Kidney (tissue), 14 donors: ENCODE results near the gene IGF1R. TPM values are rescaled to one million over a fixed set of nuclear protein-coding genes. Genes with fewer than 3 reads are reported as not detected.
A peak's percentile ranks its signal among the peaks of the same experiment; 100 is the strongest.

Source experiments
- DNase-seq, 5 donors: peaks; one replicate each; pipeline ENCODE4 v3.0.0-alpha.2; 2013 to 2020
- FAIRE-seq: peaks from 2 replicates; lab custom pipeline; 2012; peaks lifted over from hg19 to GRCh38; lab: Jason Lieb, UNC
- H3K27ac ChIP-seq, 2 donors: one replicate each; pipeline ENCODE4 v1.7.0; 2013; ENCODE audit warnings: low read depth in 2 of 2, low read length in 2 of 2, inconsistent platforms in 1 of 2
- H3K27me3 ChIP-seq: one replicate; pipeline ENCODE4 v1.7.1; 2013; ENCODE audit warnings: low read length, inconsistent platforms; ENCODE audit not compliant: control insufficient read depth, insufficient read depth
- H3K36me3 ChIP-seq, 3 donors: one replicate each; pipeline versions ENCODE4 v1.7.0 to v1.7.1; 2013; ENCODE audit warnings: low read length in 3 of 3, control low read depth in 1 of 3, inconsistent platforms in 1 of 3; ENCODE audit not compliant: insufficient read depth in 3 of 3, control insufficient read depth in 2 of 3
- H3K4me1 ChIP-seq, 3 donors: one replicate each; pipeline versions ENCODE4 v1.7.0 to v1.7.1; 2013; ENCODE audit warnings: low read length in 3 of 3, inconsistent platforms in 1 of 3, low read depth in 1 of 3; ENCODE audit not compliant: control insufficient read depth in 2 of 3, insufficient read depth in 2 of 3
- H3K4me3 ChIP-seq, 3 donors: one replicate each; pipeline versions ENCODE4 v1.7.0 to v1.8.1; 2013; ENCODE audit warnings: low read length in 3 of 3, control low read depth in 1 of 3, inconsistent platforms in 1 of 3
- H3K9ac ChIP-seq, 3 donors: one replicate each; pipeline versions ENCODE4 v1.7.0 to v1.7.1; 2013; ENCODE audit warnings: low read length in 3 of 3, control low read depth in 1 of 3, inconsistent platforms in 1 of 3
- H3K9me3 ChIP-seq, 3 donors: one replicate each; pipeline versions ENCODE4 v1.7.0 to v1.7.1; 2013; ENCODE audit warnings: low read length in 3 of 3, control low read depth in 1 of 3, inconsistent platforms in 1 of 3; ENCODE audit not compliant: control insufficient read depth in 2 of 3, insufficient read depth in 1 of 3
- CTCF ChIP-seq: IDR thresholded peaks from 3 replicates; pipeline ENCODE4 v1.5.1; 2012; ENCODE audit warnings: mild to moderate bottlenecking, moderate library complexity, borderline replicate concordance; ENCODE audit not compliant: insufficient read depth; ENCODE audit errors: extremely low read depth
- intact Hi-C: fragments of 100-400 bp; cut with DNase I; formaldehyde crosslinking; loops from one replicate; pipeline ENCODE4 v1.11.1; 2022
- polyA plus RNA-seq: library from polyadenylated mRNA; stranded (reverse); fragments of 350-450 nt; fragmentation: Illumina TruSeq; extraction: RNeasy Lipid Tissue Mini Kit (QIAGEN cat#74804); gene quantifications from one replicate; pipeline ENCODE4 v1.2.3, GENCODE V29; 2014; ENCODE audit warnings: low read depth, low replicate concordance; ENCODE audit not compliant: insufficient read depth
- total RNA-seq: library from RNA; stranded (reverse); fragmentation: NEBNext Ultra II Directional; extraction: Animal tissue kit (Norgen Biotek cat#: 25700); gene quantifications from one replicate; pipeline ENCODE4 v1.2.1, GENCODE V29; 2021
- donor health status: control.
- donor health status: control.
- donor health status: control.
- donor health status: control.
- donor health status: control.
- donor health status: DM: yes; HTN: yes; CAD: no.
- donor health status: Normal renal cell carcinoma (clear cell type).

Gene IGF1R
- total and polyA plus RNA-seq, 2 donors from 2014 or later = 6.5 to 73.2 TPM

GRCh38 chr15:98764291-98764690 lies 116.0 kb downstream of the IGF1R start:
- intact Hi-C loops = no loop called here
- FAIRE-seq (no peak), DNase-seq (no peak)
- Histone ChIP-seq H3K9me3 (no peaks in the 10 kb centered on the region), H3K27ac (no peak overlapping the region), H3K36me3 (no peaks in the 10 kb centered on the region), H3K4me3 (no peak overlapping the region), H3K9ac (peak overlapping the region in 1 of 3 donors; percentile 9), H3K27me3 (no peaks in the 10 kb centered on the region), H3K4me1 (peaks cover 0 to 15% (median 6%) of the 10 kb centered on the region in 3 donors)
- no peak for TF ChIP-seq CTCF

GRCh38 chr15:98765610-98766009 lies 117.3 kb downstream of the IGF1R start:
- no peak overlapping the region for H3K27ac ChIP-seq
- TF ChIP-seq CTCF = no peak
- H3K9me3 ChIP-seq = no peaks in the 10 kb centered on the region
- no peaks in the 10 kb centered on the region for H3K36me3 ChIP-seq
- H3K27me3 ChIP-seq = no peaks in the 10 kb centered on the region
- DNase-seq (no peak), FAIRE-seq (no peak)
- H3K4me3 ChIP-seq = no peak overlapping the region
- intact Hi-C loops = no loop called here
- peaks cover 0 to 15% (median 6%) of the 10 kb centered on the region in 3 donors for H3K4me1 ChIP-seq
- H3K9ac ChIP-seq = no peak overlapping the region

GRCh38 chr15:98767692-98768091 lies 119.4 kb downstream of the IGF1R start:
- no peak for TF ChIP-seq CTCF
- Histone ChIP-seq H3K27me3 (no peaks in the 10 kb centered on the region), H3K4me3 (no peak overlapping the region), H3K9me3 (no peaks in the 10 kb centered on the region), H3K4me1 (peaks cover 0 to 19% (median 6%) of the 10 kb centered on the region in 3 donors), H3K9ac (no peak overlapping the region), H3K36me3 (no peaks in the 10 kb centered on the region), H3K27ac (no peak overlapping the region)
- no peak for DNase-seq
- intact Hi-C loops = no loop called here
- FAIRE-seq = no peak

- H3K4me3 ChIP-seq = no peak overlapping the region
- peaks cover 0 to 15% (median 8%) of the 10 kb centered on the region in 3 donors for H3K4me1 ChIP-seq
- H3K27me3 ChIP-seq = no peaks in the 10 kb centered on the region
- DNase-seq = no peak
- TF ChIP-seq CTCF = no peak
- intact Hi-C loops = no loop called here
- H3K36me3 ChIP-seq = no peaks in the 10 kb centered on the region
- H3K9me3 ChIP-seq = no peaks in the 10 kb centered on the region
- H3K27ac ChIP-seq = no peak overlapping the region
- no peak overlapping the region for H3K9ac ChIP-seq
- no peak for FAIRE-seq
Measured at GRCh38 chr15:98769867-98770266, 121.5 kb downstream of the IGF1R start.
